WTC11 (cell line): ENCODE results near the gene JOSD1. TPM values are rescaled to one million over a fixed set of nuclear protein-coding genes. Genes with fewer than 3 reads are reported as not detected.

Experiments used
- ATAC-seq: fragments of 200-7000 bp; cut with Tn5 transposase; 2 replicates; pipeline ENCODE4 v1.10.0; 2021; ENCODE audit warnings: mild to moderate bottlenecking, moderate library complexity
- Bru-seq: library from RNA; stranded (reverse); fragments of 400-500 nt; gene quantifications from one replicate; lab custom pipeline; 2021; lab: Mats Ljungman, UMichigan
- CTCF ChIA-PET: fragments of 300-600 bp; sonication (Branson Sonifier 250); formaldehyde crosslinking; loops from one replicate; lab custom pipeline; 2021; ENCODE audit warnings: antibody characterized with exemption; lab: Charles Lee
- POLR2A ChIA-PET: fragments of 350-600 bp; sonication (Branson Sonifier 250); formaldehyde crosslinking; loops from one replicate; lab custom pipeline; 2021; ENCODE audit warnings: antibody characterized with exemption; lab: Charles Lee
- DNase-seq: peaks from one replicate; pipeline ENCODE4 v3.0.0; 2021; ENCODE audit warnings: low spot score
- H3K27ac Mint-ChIP-seq: 2 replicates; pipeline ENCODE4 v1.8.0; 2021; ENCODE audit warnings: mixed read lengths
- H3K27me3 Mint-ChIP-seq: 2 replicates; pipeline ENCODE4 v1.8.0; 2021; ENCODE audit warnings: low read depth, mild to moderate bottlenecking, moderate library complexity, mixed read lengths
- H3K36me3 Mint-ChIP-seq: 2 replicates; pipeline ENCODE4 v1.8.0; 2021; ENCODE audit warnings: mixed read lengths
- H3K4me1 Mint-ChIP-seq: 2 replicates; pipeline ENCODE4 v1.8.0; 2022; ENCODE audit warnings: mixed read lengths
- H3K4me3 Mint-ChIP-seq: 2 replicates; pipeline ENCODE4 v1.8.0; 2021; ENCODE audit warnings: mild to moderate bottlenecking, moderate library complexity, mixed read lengths
- H3K9me3 Mint-ChIP-seq: 2 replicates; pipeline ENCODE4 v1.8.0; 2021; ENCODE audit warnings: mixed read lengths
- ATF1 ChIP-seq: sonication (generic); formaldehyde crosslinking; IDR thresholded peaks from 2 replicates; pipeline ENCODE4 v1.8.1; 2023; ENCODE audit warnings: mild to moderate bottlenecking, moderate library complexity, missing genetic modification reagents
- ESRRA ChIP-seq: sonication (generic); formaldehyde crosslinking; IDR thresholded peaks from 2 replicates; pipeline ENCODE4 v1.8.1; 2022; ENCODE audit warnings: mild to moderate bottlenecking, missing genetic modification reagents, borderline replicate concordance
- ETV6 ChIP-seq: sonication (generic); formaldehyde crosslinking; IDR thresholded peaks from 2 replicates; pipeline ENCODE4 v1.8.1; 2022; ENCODE audit warnings: mild to moderate bottlenecking, missing genetic modification reagents
- FOXK1 ChIP-seq: sonication (generic); formaldehyde crosslinking; IDR thresholded peaks from 2 replicates; pipeline ENCODE4 v1.8.0; 2022; ENCODE audit warnings: mild to moderate bottlenecking, moderate library complexity, missing genetic modification reagents
- MYBL2 ChIP-seq: sonication (generic); formaldehyde crosslinking; IDR thresholded peaks from 2 replicates; pipeline ENCODE4 v1.8.1; 2023; ENCODE audit warnings: mild to moderate bottlenecking, moderate library complexity, missing genetic modification reagents
- NFYB ChIP-seq: sonication (generic); formaldehyde crosslinking; conservative IDR thresholded peaks from 2 replicates; pipeline ENCODE4 v1.8.0; 2022; ENCODE audit warnings: low read depth, missing genetic modification reagents
- NR3C1 ChIP-seq: sonication (generic); formaldehyde crosslinking; conservative IDR thresholded peaks from 2 replicates; pipeline ENCODE4 v1.8.1; 2023; ENCODE audit warnings: low read depth, mild to moderate bottlenecking, missing genetic modification reagents
- SP1 ChIP-seq: sonication (generic); formaldehyde crosslinking; conservative IDR thresholded peaks from 2 replicates; pipeline ENCODE4 v1.8.1; 2022; ENCODE audit warnings: missing genetic modification reagents
- TEAD1 ChIP-seq: sonication (generic); formaldehyde crosslinking; IDR thresholded peaks from 2 replicates; pipeline ENCODE4 v1.8.0; 2022; ENCODE audit warnings: mild to moderate bottlenecking, missing genetic modification reagents
- ZNF121 ChIP-seq: sonication (generic); formaldehyde crosslinking; IDR thresholded peaks from 2 replicates; pipeline ENCODE4 v1.8.0; 2023; ENCODE audit warnings: missing genetic modification reagents
- ZNF219 ChIP-seq: sonication (generic); formaldehyde crosslinking; IDR thresholded peaks from 2 replicates; pipeline ENCODE4 v1.8.0; 2023; ENCODE audit warnings: missing genetic modification reagents, mild to moderate bottlenecking, borderline replicate concordance
- ZNF232 ChIP-seq: sonication (generic); formaldehyde crosslinking; IDR thresholded peaks from 2 replicates; pipeline ENCODE4 v1.8.0; 2022; ENCODE audit warnings: mild to moderate bottlenecking, missing genetic modification reagents
- long read RNA-seq, 3 experiments: library from RNA in 1 of 3; library from capped mRNA in 1 of 3; library from polyadenylated mRNA in 1 of 3; unstranded in 2 of 3; stranded (forward) in 1 of 3; transcript quantifications; one replicate each; pipeline ENCODE4 v2.0.0, GENCODE V29; 2021
- total RNA-seq: library from RNA; stranded (reverse); gene quantifications from 3 replicates; pipeline ENCODE4 v1.2.3, GENCODE V29; 2021
- TF ChIP-seq, protein P1 (sequence below): sonication (generic); formaldehyde crosslinking; IDR thresholded peaks from 2 replicates; pipeline ENCODE4 v1.8.0; 2023; ENCODE audit warnings: missing genetic modification reagents, mild to moderate bottlenecking, borderline replicate concordance
- TF ChIP-seq, protein P2 (sequence below): fragments of 250-450 bp; sonication (Bioruptor Pico); conservative IDR thresholded peaks from 2 replicates; pipeline ENCODE4 v1.9.0; 2021; ENCODE audit warnings: mild to moderate bottlenecking
- TF ChIP-seq, protein P3 (sequence below): sonication (generic); formaldehyde crosslinking; IDR thresholded peaks from 2 replicates; pipeline ENCODE4 v1.8.1; 2022; ENCODE audit warnings: low read depth, missing genetic modification reagents, borderline replicate concordance
- TF ChIP-seq, protein P4 (sequence below): sonication (generic); formaldehyde crosslinking; IDR thresholded peaks from 2 replicates; pipeline ENCODE4 v1.8.1; 2022; ENCODE audit warnings: mild to moderate bottlenecking, moderate library complexity, missing genetic modification reagents
- TF ChIP-seq, protein P5 (sequence below): sonication (generic); formaldehyde crosslinking; IDR thresholded peaks from 2 replicates; pipeline ENCODE4 v1.8.1; 2023; ENCODE audit warnings: mild to moderate bottlenecking, missing genetic modification reagents
- TF ChIP-seq, protein P6 (sequence below): sonication (generic); formaldehyde crosslinking; IDR thresholded peaks from 2 replicates; pipeline ENCODE4 v1.8.0; 2022; ENCODE audit warnings: mild to moderate bottlenecking, missing genetic modification reagents
- TF ChIP-seq, protein P7 (sequence below): sonication (generic); formaldehyde crosslinking; IDR thresholded peaks from 2 replicates; pipeline ENCODE4 v1.8.1; 2023; ENCODE audit warnings: mild to moderate bottlenecking, missing genetic modification reagents, moderate library complexity

Gene JOSD1
- 22.2 to 26.2 TPM (median 24.5 TPM) in 3 replicates for total RNA-seq
- Bru-seq, nascent RNA = percentile 81 among the genes with signal in this experiment
- long read RNA-seq, experiment 1, transcript JOSD1-201 (4 exons, 3,648 nt) = major isoform, 6 of 24 reads
- long read RNA-seq, experiment 1, partial matches to known transcripts = 1 of 24 reads
- long read RNA-seq, experiment 1, other reads (novel, unspliced or antisense) = 16 of 24 reads
- long read RNA-seq, experiment 2, transcript JOSD1-201 (4 exons, 3,648 nt) = major isoform, 8 of 20 reads
- long read RNA-seq, experiment 2, partial matches to known transcripts = 1 of 20 reads
- long read RNA-seq, experiment 2, other reads (novel, unspliced or antisense) = 10 of 20 reads
- long read RNA-seq, experiment 3, partial matches to known transcripts = 0 of 1 reads
- long read RNA-seq, experiment 3, other reads (novel, unspliced or antisense) = 1 of 1 reads

DNA sequence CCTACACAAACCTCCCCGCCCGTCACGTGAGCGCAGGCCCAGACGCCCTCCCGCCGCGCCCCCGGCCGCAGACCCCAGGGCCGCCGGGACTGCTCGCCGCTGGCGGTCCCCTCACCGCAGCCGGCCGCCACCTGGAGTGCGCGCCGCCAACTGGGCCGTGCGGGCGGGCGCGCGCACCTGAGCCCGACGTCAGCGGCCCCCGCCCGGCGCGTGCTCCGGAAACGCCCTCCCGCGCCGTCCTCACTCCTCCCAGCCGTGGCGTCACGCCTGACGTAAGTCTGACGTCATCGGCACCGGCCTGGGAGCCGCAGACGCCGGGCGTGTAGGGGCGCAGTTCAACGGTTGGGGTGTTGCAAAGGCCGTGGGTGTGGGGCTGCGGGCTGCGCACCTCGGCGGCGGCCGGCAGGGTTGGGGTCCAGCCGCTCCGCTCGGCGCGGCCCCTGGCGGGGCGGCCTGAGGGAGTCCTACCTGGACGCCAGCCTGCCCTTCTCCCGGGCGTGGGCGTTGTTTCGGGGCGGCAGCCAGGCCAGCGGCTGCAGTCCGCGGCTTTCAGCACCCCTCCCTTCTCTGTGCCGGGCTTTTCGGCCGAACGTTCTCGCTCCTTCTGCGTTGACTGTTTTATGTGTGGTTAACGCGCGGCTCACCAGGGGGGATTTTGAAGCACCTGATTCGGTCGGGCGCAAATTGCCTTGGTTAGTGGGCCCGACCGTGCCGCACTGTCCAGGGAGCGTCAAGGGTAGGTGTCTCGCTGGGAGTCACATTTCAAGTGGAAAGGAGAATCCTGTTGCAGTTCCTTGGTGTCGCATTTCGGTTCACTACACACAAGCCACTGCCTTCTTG lies at the start of gene JOSD1:
Gene JOSD1 (minus strand): TSS at position 155 of the 840 bp plus-strand sequence. CDS start 956 bp downstream, outside the sequence.
- H3K27ac Mint-ChIP-seq = peak within 1 kb of the TSS; percentile 100
- H3K4me1 Mint-ChIP-seq = peaks cover 56% of the 10 kb centered on the region
- ChIA-PET POLR2A (no interaction called here), CTCF (no interaction called here)
- H3K9me3 Mint-ChIP-seq = no peaks in the 10 kb centered on the region
- H3K36me3 Mint-ChIP-seq = peaks cover 8% of the 10 kb centered on the region; the same call in 1 of the 2 replicates
- H3K4me3 Mint-ChIP-seq = peak within 1 kb of the TSS; percentile 96
- DNase-seq (peak; percentile 95), ATAC-seq (peak; percentile 6)
- H3K27me3 Mint-ChIP-seq = no peaks in the 10 kb centered on the region; the same call in 1 of the 2 replicates
- peak; percentile 98 for TF ChIP-seq SP1
- TF ChIP-seq ZNF232 (CRISPR knock-in tag) = no peak
- TF ChIP-seq, protein P1, sequence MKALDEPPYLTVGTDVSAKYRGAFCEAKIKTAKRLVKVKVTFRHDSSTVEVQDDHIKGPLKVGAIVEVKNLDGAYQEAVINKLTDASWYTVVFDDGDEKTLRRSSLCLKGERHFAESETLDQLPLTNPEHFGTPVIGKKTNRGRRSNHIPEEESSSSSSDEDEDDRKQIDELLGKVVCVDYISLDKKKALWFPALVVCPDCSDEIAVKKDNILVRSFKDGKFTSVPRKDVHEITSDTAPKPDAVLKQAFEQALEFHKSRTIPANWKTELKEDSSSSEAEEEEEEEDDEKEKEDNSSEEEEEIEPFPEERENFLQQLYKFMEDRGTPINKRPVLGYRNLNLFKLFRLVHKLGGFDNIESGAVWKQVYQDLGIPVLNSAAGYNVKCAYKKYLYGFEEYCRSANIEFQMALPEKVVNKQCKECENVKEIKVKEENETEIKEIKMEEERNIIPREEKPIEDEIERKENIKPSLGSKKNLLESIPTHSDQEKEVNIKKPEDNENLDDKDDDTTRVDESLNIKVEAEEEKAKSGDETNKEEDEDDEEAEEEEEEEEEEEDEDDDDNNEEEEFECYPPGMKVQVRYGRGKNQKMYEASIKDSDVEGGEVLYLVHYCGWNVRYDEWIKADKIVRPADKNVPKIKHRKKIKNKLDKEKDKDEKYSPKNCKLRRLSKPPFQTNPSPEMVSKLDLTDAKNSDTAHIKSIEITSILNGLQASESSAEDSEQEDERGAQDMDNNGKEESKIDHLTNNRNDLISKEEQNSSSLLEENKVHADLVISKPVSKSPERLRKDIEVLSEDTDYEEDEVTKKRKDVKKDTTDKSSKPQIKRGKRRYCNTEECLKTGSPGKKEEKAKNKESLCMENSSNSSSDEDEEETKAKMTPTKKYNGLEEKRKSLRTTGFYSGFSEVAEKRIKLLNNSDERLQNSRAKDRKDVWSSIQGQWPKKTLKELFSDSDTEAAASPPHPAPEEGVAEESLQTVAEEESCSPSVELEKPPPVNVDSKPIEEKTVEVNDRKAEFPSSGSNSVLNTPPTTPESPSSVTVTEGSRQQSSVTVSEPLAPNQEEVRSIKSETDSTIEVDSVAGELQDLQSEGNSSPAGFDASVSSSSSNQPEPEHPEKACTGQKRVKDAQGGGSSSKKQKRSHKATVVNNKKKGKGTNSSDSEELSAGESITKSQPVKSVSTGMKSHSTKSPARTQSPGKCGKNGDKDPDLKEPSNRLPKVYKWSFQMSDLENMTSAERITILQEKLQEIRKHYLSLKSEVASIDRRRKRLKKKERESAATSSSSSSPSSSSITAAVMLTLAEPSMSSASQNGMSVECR = peak; percentile 22; the same call in 1 of the 2 replicates
- peak; percentile 92 for TF ChIP-seq FOXK1 (CRISPR knock-in tag)
- TF ChIP-seq ZNF219 (CRISPR knock-in tag) = 0 out of 2 replicates have a peak, but pooled peaks have one; percentile 32
- TF ChIP-seq, protein P2, sequence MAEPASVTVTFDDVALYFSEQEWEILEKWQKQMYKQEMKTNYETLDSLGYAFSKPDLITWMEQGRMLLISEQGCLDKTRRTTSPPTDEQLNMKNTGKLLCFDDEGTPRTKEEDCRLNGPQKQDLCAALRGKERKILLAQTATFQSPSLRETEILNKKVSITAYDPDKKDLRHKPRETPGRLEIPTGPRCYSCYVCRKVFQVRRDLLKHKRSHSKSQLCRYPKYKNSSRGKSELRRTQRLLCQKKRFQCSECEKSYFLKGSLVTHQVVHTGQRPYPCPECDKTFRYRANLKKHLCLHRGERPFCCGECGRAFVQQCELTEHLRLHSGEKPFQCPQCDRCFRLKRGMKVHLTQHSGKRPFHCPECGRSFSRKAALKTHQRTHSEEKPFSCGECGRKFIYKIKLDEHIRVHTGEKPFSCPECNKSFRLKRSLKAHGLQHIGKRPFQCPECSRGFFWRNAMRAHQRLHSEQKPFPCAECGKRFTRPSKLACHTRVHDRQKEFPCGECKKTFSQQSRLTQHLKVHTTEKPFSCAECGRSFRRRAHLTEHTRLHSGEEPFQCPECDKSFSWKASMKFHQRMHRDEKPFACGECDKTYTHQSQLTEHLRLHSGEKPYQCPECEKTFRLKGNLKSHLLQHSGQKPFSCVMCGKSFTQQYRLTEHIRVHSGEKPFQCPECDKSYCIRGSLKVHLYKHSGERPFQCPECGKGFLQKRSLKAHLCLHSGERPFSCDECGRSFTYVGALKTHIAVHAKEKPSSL (CRISPR knock-in tag) = no peak
- TF ChIP-seq, protein P3, sequence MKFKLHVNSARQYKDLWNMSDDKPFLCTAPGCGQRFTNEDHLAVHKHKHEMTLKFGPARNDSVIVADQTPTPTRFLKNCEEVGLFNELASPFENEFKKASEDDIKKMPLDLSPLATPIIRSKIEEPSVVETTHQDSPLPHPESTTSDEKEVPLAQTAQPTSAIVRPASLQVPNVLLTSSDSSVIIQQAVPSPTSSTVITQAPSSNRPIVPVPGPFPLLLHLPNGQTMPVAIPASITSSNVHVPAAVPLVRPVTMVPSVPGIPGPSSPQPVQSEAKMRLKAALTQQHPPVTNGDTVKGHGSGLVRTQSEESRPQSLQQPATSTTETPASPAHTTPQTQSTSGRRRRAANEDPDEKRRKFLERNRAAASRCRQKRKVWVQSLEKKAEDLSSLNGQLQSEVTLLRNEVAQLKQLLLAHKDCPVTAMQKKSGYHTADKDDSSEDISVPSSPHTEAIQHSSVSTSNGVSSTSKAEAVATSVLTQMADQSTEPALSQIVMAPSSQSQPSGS (CRISPR knock-in tag) = no peak
- peak; percentile 87 for TF ChIP-seq ETV6 (CRISPR knock-in tag)
- TF ChIP-seq, protein P4, sequence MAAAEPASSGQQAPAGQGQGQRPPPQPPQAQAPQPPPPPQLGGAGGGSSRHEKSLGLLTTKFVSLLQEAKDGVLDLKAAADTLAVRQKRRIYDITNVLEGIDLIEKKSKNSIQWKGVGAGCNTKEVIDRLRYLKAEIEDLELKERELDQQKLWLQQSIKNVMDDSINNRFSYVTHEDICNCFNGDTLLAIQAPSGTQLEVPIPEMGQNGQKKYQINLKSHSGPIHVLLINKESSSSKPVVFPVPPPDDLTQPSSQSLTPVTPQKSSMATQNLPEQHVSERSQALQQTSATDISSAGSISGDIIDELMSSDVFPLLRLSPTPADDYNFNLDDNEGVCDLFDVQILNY = peak; percentile 95; the same call in 1 of the 2 replicates
- peak; percentile 35; the same call in 1 of the 2 replicates for TF ChIP-seq ESRRA (CRISPR knock-in tag)
- TF ChIP-seq, protein P5, sequence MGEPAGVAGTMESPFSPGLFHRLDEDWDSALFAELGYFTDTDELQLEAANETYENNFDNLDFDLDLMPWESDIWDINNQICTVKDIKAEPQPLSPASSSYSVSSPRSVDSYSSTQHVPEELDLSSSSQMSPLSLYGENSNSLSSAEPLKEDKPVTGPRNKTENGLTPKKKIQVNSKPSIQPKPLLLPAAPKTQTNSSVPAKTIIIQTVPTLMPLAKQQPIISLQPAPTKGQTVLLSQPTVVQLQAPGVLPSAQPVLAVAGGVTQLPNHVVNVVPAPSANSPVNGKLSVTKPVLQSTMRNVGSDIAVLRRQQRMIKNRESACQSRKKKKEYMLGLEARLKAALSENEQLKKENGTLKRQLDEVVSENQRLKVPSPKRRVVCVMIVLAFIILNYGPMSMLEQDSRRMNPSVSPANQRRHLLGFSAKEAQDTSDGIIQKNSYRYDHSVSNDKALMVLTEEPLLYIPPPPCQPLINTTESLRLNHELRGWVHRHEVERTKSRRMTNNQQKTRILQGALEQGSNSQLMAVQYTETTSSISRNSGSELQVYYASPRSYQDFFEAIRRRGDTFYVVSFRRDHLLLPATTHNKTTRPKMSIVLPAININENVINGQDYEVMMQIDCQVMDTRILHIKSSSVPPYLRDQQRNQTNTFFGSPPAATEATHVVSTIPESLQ (CRISPR knock-in tag) = no peak
- TF ChIP-seq TEAD1 (CRISPR knock-in tag) = peak; percentile 77
- TF ChIP-seq ATF1 (CRISPR knock-in tag) = peak; percentile 68; the same call in 1 of the 2 replicates
- TF ChIP-seq, protein P6, sequence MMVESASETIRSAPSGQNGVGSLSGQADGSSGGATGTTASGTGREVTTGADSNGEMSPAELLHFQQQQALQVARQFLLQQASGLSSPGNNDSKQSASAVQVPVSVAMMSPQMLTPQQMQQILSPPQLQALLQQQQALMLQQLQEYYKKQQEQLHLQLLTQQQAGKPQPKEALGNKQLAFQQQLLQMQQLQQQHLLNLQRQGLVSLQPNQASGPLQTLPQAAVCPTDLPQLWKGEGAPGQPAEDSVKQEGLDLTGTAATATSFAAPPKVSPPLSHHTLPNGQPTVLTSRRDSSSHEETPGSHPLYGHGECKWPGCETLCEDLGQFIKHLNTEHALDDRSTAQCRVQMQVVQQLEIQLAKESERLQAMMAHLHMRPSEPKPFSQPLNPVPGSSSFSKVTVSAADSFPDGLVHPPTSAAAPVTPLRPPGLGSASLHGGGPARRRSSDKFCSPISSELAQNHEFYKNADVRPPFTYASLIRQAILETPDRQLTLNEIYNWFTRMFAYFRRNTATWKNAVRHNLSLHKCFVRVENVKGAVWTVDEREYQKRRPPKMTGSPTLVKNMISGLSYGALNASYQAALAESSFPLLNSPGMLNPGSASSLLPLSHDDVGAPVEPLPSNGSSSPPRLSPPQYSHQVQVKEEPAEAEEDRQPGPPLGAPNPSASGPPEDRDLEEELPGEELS (CRISPR knock-in tag) = peak; percentile 74; the same call in 1 of the 2 replicates
- TF ChIP-seq MYBL2 = peak; percentile 92
- TF ChIP-seq NR3C1 (CRISPR knock-in tag) = no peak; the same call in 1 of the 2 replicates
- TF ChIP-seq, protein P7, sequence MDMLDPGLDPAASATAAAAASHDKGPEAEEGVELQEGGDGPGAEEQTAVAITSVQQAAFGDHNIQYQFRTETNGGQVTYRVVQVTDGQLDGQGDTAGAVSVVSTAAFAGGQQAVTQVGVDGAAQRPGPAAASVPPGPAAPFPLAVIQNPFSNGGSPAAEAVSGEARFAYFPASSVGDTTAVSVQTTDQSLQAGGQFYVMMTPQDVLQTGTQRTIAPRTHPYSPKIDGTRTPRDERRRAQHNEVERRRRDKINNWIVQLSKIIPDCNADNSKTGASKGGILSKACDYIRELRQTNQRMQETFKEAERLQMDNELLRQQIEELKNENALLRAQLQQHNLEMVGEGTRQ (CRISPR knock-in tag) = peak; percentile 87
- 0 out of 2 replicates have a peak, but pooled peaks have one; percentile 26 for TF ChIP-seq NFYB (CRISPR knock-in tag)
- no peak for TF ChIP-seq ZNF121 (CRISPR knock-in tag)
